ENCODE results near the gene ACP6. TPM values are rescaled to one million over a fixed set of nuclear protein-coding genes. Genes with fewer than 3 reads are reported as not detected.
A peak's percentile ranks its signal among the peaks of the same experiment; 100 is the strongest.

ACP6 gene
- total and polyA plus RNA-seq, 4 donors, result 9.6 to 25.3 (median 15.6) TPM

GRCh38 chr1:147641291-147641690 is 29.0 kb downstream of the ACP6 start:
- no peak for TF ChIP-seq CTCF (IDR thresholded peaks at IDR 0.05; ENCODE audit: control extremely low read depth, extremely low read depth)
- no peak for ATAC-seq (ENCODE audit: insufficient read depth, low FRiP score)
- WGBS, 2 donors, result 75 to 90% methylated on average over 8 of the region's 8 CpGs
- Histone ChIP-seq H3K4me1 (ENCODE audit: control insufficient read depth in 5 of 5, insufficient read depth in 5 of 5, low read length in 5 of 5) (no peaks in the 10 kb centered on the region), H3K9me3 (ENCODE audit: control insufficient read depth in 4 of 4, insufficient read depth in 3 of 4, low read length in 3 of 4) (no peaks in the 10 kb centered on the region), H3K27ac (ENCODE audit: low read depth in 1 of 2, low read length in 1 of 2) (no peak overlapping the region), H3K36me3 (ENCODE audit: control insufficient read depth in 4 of 4, insufficient read depth in 4 of 4, low read length in 4 of 4) (peaks cover 0 to 6% (median under 1%) of the 10 kb centered on the region in 4 donors), H3K4me3 (no peak overlapping the region), H3K27me3 (ENCODE audit: control insufficient read depth in 3 of 3, insufficient read depth in 3 of 3, low read length in 2 of 3) (no peaks in the 10 kb centered on the region), H3K9ac (ENCODE audit: insufficient read depth in 1 of 2, low read length in 2 of 2) (no peak overlapping the region)
- no peak for DNase-seq

GRCh38 chr1:147640553-147641165 is 29.7 kb downstream of the ACP6 start:
- H3K27ac ChIP-seq (ENCODE audit: low read depth in 1 of 2, low read length in 1 of 2), result no peak overlapping the region
- H3K4me1 ChIP-seq (ENCODE audit: control insufficient read depth in 5 of 5, insufficient read depth in 5 of 5, low read length in 5 of 5), result no peaks in the 10 kb centered on the region
- ATAC-seq (ENCODE audit: insufficient read depth, low FRiP score) (peak; percentile 90), DNase-seq (peak; percentile 66 to 78 (median 72))
- no peaks in the 10 kb centered on the region for H3K27me3 ChIP-seq (ENCODE audit: control insufficient read depth in 3 of 3, insufficient read depth in 3 of 3, low read length in 2 of 3)
- peak; percentile 58 for TF ChIP-seq CTCF (IDR thresholded peaks at IDR 0.05; ENCODE audit: control extremely low read depth, extremely low read depth)
- H3K9ac ChIP-seq (ENCODE audit: insufficient read depth in 1 of 2, low read length in 2 of 2), result no peak overlapping the region
- no peaks in the 10 kb centered on the region for H3K9me3 ChIP-seq (ENCODE audit: control insufficient read depth in 4 of 4, insufficient read depth in 3 of 4, low read length in 3 of 4)
- H3K36me3 ChIP-seq (ENCODE audit: control insufficient read depth in 4 of 4, insufficient read depth in 4 of 4, low read length in 4 of 4), result peaks cover 0 to 6% (median under 1%) of the 10 kb centered on the region in 4 donors
- 42 to 45% methylated on average over 9 of the region's 9 CpGs for WGBS, 2 donors
- H3K4me3 ChIP-seq, result no peak overlapping the region

- Histone ChIP-seq H3K9me3 (ENCODE audit: control insufficient read depth in 4 of 4, insufficient read depth in 3 of 4, low read length in 3 of 4) (no peaks in the 10 kb centered on the region), H3K36me3 (ENCODE audit: control insufficient read depth in 4 of 4, insufficient read depth in 4 of 4, low read length in 4 of 4) (no peaks in the 10 kb centered on the region), H3K27me3 (ENCODE audit: control insufficient read depth in 3 of 3, insufficient read depth in 3 of 3, low read length in 2 of 3) (no peaks in the 10 kb centered on the region), H3K9ac (ENCODE audit: insufficient read depth in 1 of 2, low read length in 2 of 2) (no peak overlapping the region), H3K4me3 (no peak overlapping the region), H3K27ac (ENCODE audit: low read depth in 1 of 2, low read length in 1 of 2) (no peak overlapping the region), H3K4me1 (ENCODE audit: control insufficient read depth in 5 of 5, insufficient read depth in 5 of 5, low read length in 5 of 5) (peaks cover 0 to 4% (median 0%) of the 10 kb centered on the region in 5 donors)
- DNase-seq (no peak), ATAC-seq (ENCODE audit: insufficient read depth, low FRiP score) (no peak)
- WGBS, 2 donors, result 93 to 96% methylated on average over 4 of the region's 4 CpGs
- TF ChIP-seq CTCF (IDR thresholded peaks at IDR 0.05; ENCODE audit: control extremely low read depth, extremely low read depth), result no peak
Observed at GRCh38 chr1:147636314-147636713, 34.0 kb downstream of the ACP6 start.

- no peak for TF ChIP-seq CTCF (IDR thresholded peaks at IDR 0.05; ENCODE audit: control extremely low read depth, extremely low read depth)
- WGBS, 2 donors, result 38 to 66% methylated on average over 1 of the region's 1 CpG
- no peak overlapping the region for H3K4me3 ChIP-seq
- peaks cover 0 to 4% (median 0%) of the 10 kb centered on the region in 5 donors for H3K4me1 ChIP-seq (ENCODE audit: control insufficient read depth in 5 of 5, insufficient read depth in 5 of 5, low read length in 5 of 5)
- no peaks in the 10 kb centered on the region for H3K9me3 ChIP-seq (ENCODE audit: control insufficient read depth in 4 of 4, insufficient read depth in 3 of 4, low read length in 3 of 4)
- DNase-seq (no peak), ATAC-seq (ENCODE audit: insufficient read depth, low FRiP score) (no peak)
- no peaks in the 10 kb centered on the region for H3K36me3 ChIP-seq (ENCODE audit: control insufficient read depth in 4 of 4, insufficient read depth in 4 of 4, low read length in 4 of 4)
- H3K27ac ChIP-seq (ENCODE audit: low read depth in 1 of 2, low read length in 1 of 2), result no peak overlapping the region
- no peak overlapping the region for H3K9ac ChIP-seq (ENCODE audit: insufficient read depth in 1 of 2, low read length in 2 of 2)
- H3K27me3 ChIP-seq (ENCODE audit: control insufficient read depth in 3 of 3, insufficient read depth in 3 of 3, low read length in 2 of 3), result no peaks in the 10 kb centered on the region
Observed at GRCh38 chr1:147635342-147635741, 35.0 kb downstream of the ACP6 start.

Measured in lung (tissue), 12 donors.